ENCODE data around the gene MTERF4. TPM values are rescaled to one million over a fixed set of nuclear protein-coding genes. Genes with fewer than 3 reads are reported as not detected.

MTERF4 gene
- total RNA-seq, 1 donor: 36.5 TPM

GRCh38 chr2:241061275-241061674 is 40.8 kb downstream of the MTERF4 start:
- DNase-seq (ENCODE audit: low read depth): peak; percentile 56

GRCh38 chr2:241053576-241054251 is 48.4 kb downstream of the MTERF4 start:
- H3K4me3 ChIP-seq (ENCODE audit: low read depth, low read length): no peak overlapping the region
- no peak for DNase-seq (ENCODE audit: low read depth)
- TF ChIP-seq CTCF (IDR thresholded peaks at IDR 0.05; ENCODE audit: insufficient read depth, low read length): no peak

More at GRCh38 chr2:241061275-241061674, 40.8 kb downstream of the MTERF4 start:
- TF ChIP-seq CTCF (IDR thresholded peaks at IDR 0.05; ENCODE audit: insufficient read depth, low read length): no peak
- H3K4me3 ChIP-seq (ENCODE audit: low read depth, low read length): no peak overlapping the region

GRCh38 chr2:241052677-241053360 is 49.3 kb downstream of the MTERF4 start:
- H3K4me3 ChIP-seq (ENCODE audit: low read depth, low read length): no peak overlapping the region
- TF ChIP-seq CTCF (IDR thresholded peaks at IDR 0.05; ENCODE audit: insufficient read depth, low read length): no peak
- no peak for DNase-seq (ENCODE audit: low read depth)

- no peak overlapping the region for H3K4me3 ChIP-seq (ENCODE audit: low read depth, low read length)
- DNase-seq (ENCODE audit: low read depth): no peak
- no peak for TF ChIP-seq CTCF (IDR thresholded peaks at IDR 0.05; ENCODE audit: insufficient read depth, low read length)
These were observed 50.3 kb downstream of the MTERF4 start for GRCh38 chr2:241051578-241052487.

- H3K4me3 ChIP-seq (ENCODE audit: low read depth, low read length): no peak overlapping the region
- DNase-seq (ENCODE audit: low read depth): no peak
- TF ChIP-seq CTCF (IDR thresholded peaks at IDR 0.05; ENCODE audit: insufficient read depth, low read length): no peak
These were observed 51.2 kb downstream of the MTERF4 start for GRCh38 chr2:241050624-241051577.
